ENCODE data around the gene ITPR1.

DNA sequence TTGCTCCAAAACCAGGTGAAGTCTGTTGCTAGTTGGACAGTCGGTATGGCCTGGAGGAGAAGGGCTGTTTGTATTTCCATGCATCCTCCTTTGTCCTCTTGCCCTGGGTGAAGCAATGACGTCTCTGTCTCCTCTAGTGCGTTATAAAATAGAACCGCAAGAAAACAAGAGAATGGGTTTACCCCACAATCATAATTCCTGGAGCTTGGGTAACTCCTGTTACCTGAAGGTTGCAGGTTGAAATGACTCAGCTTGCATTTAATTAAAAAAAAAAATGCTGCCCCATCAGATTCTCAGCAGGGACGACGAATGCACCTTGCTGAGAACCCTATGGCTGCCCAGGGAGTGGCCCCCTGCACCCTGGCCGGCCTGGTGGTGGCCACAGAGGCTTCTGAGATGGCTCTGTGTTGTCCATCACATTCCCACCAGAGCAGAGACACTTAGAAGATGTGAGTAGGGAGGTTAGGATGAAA is 257.9 kb downstream of the ITPR1 start:
- TF ChIP-seq, protein P1, sequence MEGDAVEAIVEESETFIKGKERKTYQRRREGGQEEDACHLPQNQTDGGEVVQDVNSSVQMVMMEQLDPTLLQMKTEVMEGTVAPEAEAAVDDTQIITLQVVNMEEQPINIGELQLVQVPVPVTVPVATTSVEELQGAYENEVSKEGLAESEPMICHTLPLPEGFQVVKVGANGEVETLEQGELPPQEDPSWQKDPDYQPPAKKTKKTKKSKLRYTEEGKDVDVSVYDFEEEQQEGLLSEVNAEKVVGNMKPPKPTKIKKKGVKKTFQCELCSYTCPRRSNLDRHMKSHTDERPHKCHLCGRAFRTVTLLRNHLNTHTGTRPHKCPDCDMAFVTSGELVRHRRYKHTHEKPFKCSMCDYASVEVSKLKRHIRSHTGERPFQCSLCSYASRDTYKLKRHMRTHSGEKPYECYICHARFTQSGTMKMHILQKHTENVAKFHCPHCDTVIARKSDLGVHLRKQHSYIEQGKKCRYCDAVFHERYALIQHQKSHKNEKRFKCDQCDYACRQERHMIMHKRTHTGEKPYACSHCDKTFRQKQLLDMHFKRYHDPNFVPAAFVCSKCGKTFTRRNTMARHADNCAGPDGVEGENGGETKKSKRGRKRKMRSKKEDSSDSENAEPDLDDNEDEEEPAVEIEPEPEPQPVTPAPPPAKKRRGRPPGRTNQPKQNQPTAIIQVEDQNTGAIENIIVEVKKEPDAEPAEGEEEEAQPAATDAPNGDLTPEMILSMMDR (IDR thresholded peaks at IDR 0.05; ENCODE audit: low read depth, low read length): no peak
- TF ChIP-seq MYC (IDR thresholded peaks at IDR 0.05; ENCODE audit: low read depth, low read length): no peak
- no peak for TF ChIP-seq POLR2A (IDR thresholded peaks at IDR 0.05; ENCODE audit: extremely low read depth, insufficient read length)

Measured in NB4 (cell line).